ENCODE data around the gene ELK4.

Gene ELK4

DNA sequence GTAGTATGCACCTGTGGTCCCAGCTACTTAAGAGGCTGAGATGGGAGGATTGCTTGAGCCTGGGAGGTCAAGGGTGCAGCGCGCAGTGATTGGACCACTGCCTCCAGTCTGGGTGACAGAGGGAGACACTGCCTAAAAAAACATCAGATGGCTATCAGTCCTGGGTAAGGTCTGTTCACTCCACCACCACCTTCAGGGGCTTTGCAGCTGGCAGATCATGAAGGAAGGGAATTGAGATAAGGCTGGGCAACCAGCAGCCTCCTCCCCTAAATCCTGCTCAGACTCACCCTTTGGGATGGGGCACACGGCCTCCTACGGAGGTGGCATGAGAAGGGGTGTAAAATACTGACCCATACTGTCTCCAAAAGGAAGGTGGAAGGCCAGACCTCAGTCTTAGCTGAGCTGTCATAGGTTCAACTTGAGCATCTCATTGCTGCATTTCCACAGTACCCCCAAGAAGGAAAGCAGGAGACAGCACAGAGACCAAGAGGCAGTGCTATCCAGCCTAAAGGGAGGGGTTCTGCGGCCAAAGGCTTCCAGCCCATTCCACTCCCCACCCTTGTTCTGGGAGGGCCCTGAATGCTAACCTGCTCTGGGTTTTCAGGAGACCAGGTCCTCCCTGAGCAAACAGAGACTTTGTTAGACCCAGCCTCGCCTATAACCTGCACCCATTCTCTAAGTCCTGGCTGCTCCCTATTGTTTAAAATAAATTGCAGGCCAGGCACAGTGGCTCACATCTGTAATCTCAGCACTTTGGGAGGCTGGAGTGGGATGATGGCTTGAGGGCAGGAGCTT is 34.8 kb upstream of the ELK4 start:
- H3K9ac ChIP-seq (ENCODE audit: low read length): no peak overlapping the region
- no peak overlapping the region for H3K4me2 ChIP-seq (ENCODE audit: low read depth, low read length)
- H3K27me3 ChIP-seq (replicated peaks; ENCODE audit: insufficient read depth, low read length): peaks cover 90% of the 10 kb centered on the region

DNA sequence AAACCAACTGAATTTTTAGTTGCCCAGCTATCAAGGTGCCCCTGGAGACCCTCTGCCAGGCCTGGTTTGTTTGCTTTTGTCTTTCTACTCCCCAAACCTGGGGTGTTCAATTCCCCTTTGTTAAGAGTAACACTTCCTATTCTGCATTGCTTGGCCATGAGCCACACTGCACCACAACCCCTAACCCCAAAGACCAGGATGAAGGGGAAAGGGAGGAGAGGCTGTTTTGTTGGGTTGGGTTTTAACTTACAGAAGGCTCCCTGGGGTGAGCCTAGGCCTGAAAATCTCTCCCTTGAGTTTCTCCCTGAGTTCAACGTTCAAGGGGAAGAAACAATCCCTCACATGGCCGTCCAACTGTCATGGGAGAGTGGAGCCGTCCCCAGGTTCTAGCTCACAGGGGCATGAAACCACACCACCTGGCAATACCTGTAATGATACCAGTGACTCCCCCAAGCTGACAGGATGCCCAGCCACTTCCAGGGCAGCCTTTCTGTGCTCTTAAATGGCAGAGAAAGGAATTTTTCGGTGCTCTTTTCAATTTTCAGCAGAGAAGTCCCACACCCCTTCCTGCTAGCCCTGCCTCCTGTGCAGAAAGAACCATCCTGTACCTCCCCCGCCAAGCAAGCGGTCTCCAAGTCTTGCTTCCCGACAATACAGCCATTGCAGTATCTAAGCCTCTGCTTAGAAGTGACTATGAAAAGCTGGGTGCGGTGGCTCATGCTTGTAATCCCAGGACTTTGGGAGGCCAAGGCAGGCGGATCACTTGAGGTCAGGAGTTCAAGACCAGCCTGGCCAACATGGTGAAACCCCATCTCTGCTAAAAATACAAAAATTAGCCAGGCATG is 33.6 kb upstream of the ELK4 start:
- Histone ChIP-seq H3K4me3 (ENCODE audit: low read length) (no peak overlapping the region), H3K27me3 (replicated peaks; ENCODE audit: insufficient read depth, low read length) (peaks cover 93% of the 10 kb centered on the region), H2AFZ (ENCODE audit: low read length) (no peak overlapping the region), H3K9me3 (replicated peaks; ENCODE audit: insufficient read depth, low read length) (no peaks in the 10 kb centered on the region), H3K79me2 (ENCODE audit: low read length) (no peaks in the 10 kb centered on the region), H3K4me1 (ENCODE audit: low read length) (no peaks in the 10 kb centered on the region), H3K9me2 (replicated peaks; ENCODE audit: insufficient read depth, low read length) (no peaks in the 10 kb centered on the region), H3K27ac (ENCODE audit: low read length) (no peak overlapping the region), H3K36me3 (replicated peaks; ENCODE audit: insufficient read depth, low read length) (no peaks in the 10 kb centered on the region), H3K9ac (ENCODE audit: low read length) (no peak overlapping the region), H4K20me1 (ENCODE audit: insufficient read depth, low read length) (no peaks in the 10 kb centered on the region), H3K4me2 (ENCODE audit: low read depth, low read length) (no peak overlapping the region), H3F3A (ENCODE audit: insufficient read depth, low read length) (no peaks in the 10 kb centered on the region)
- DNase-seq: no peak
- TF ChIP-seq, protein P1, sequence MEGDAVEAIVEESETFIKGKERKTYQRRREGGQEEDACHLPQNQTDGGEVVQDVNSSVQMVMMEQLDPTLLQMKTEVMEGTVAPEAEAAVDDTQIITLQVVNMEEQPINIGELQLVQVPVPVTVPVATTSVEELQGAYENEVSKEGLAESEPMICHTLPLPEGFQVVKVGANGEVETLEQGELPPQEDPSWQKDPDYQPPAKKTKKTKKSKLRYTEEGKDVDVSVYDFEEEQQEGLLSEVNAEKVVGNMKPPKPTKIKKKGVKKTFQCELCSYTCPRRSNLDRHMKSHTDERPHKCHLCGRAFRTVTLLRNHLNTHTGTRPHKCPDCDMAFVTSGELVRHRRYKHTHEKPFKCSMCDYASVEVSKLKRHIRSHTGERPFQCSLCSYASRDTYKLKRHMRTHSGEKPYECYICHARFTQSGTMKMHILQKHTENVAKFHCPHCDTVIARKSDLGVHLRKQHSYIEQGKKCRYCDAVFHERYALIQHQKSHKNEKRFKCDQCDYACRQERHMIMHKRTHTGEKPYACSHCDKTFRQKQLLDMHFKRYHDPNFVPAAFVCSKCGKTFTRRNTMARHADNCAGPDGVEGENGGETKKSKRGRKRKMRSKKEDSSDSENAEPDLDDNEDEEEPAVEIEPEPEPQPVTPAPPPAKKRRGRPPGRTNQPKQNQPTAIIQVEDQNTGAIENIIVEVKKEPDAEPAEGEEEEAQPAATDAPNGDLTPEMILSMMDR (IDR thresholded peaks at IDR 0.05; ENCODE audit: low read length): no peak
- TF ChIP-seq EZH2phosphoT487 (IDR thresholded peaks at IDR 0.05; ENCODE audit: low read length): no peak
- no peak for TF ChIP-seq EZH2 (optimal IDR thresholded peaks at IDR 0.05; ENCODE audit: low read depth, low read length)

More for the DNA sequence above, 34.8 kb upstream of the ELK4 start:
- Histone ChIP-seq H3K4me1 (ENCODE audit: low read length) (peaks cover 8% of the 10 kb centered on the region), H3F3A (ENCODE audit: insufficient read depth, low read length) (peaks cover 7% of the 10 kb centered on the region), H3K9me3 (replicated peaks; ENCODE audit: insufficient read depth, low read length) (no peaks in the 10 kb centered on the region), H3K27ac (ENCODE audit: low read length) (no peak overlapping the region), H2AFZ (ENCODE audit: low read length) (no peak overlapping the region), H3K4me3 (ENCODE audit: low read length) (no peak overlapping the region), H3K79me2 (ENCODE audit: low read length) (no peaks in the 10 kb centered on the region), H3K9me2 (replicated peaks; ENCODE audit: insufficient read depth, low read length) (no peaks in the 10 kb centered on the region), H3K36me3 (replicated peaks; ENCODE audit: insufficient read depth, low read length) (no peaks in the 10 kb centered on the region), H4K20me1 (ENCODE audit: insufficient read depth, low read length) (0 out of 2 replicates have a peak, but pooled peaks cover 2% of the 10 kb centered on the region)
- no peak for DNase-seq
- no peak for TF ChIP-seq EZH2phosphoT487 (IDR thresholded peaks at IDR 0.05; ENCODE audit: low read length)
- TF ChIP-seq EZH2 (optimal IDR thresholded peaks at IDR 0.05; ENCODE audit: low read depth, low read length): no peak
- TF ChIP-seq, protein P1 (IDR thresholded peaks at IDR 0.05; ENCODE audit: low read length): no peak

DNA sequence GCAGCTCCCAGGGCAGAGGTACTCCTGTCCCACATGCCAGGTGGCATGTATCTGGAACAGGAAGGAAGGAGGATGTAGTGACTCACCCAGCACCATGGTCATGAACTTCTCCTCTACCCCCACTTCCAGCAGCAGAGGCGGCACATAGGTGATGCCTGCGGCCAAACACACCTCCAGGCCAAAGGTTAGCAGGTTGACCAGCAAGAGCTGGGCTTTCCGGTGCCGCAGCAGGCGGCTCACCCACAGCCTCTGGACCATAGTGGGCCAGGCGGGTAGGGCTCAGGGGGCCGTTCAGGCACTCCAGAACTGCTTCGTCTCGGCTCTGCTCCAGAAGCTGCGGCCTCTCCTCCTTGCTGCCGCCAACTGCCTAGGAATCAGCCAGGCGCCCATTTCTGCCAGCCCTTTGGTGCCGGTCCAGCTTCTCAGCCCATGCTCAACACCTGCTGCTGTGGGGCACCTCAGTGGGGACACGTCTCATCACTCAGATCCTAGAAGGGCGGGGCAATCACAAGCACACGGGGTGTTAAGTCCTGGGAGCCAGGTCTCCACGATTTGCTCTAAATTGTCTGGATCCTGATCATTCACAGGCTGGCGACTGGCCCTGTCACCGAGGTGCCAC is 32.7 kb upstream of the ELK4 start:
- no peak for DNase-seq
- no peaks in the 10 kb centered on the region for H3K9me3 ChIP-seq (replicated peaks; ENCODE audit: insufficient read depth, low read length)
- H3K9ac ChIP-seq (ENCODE audit: low read length): no peak overlapping the region
- no peaks in the 10 kb centered on the region for H3K4me1 ChIP-seq (ENCODE audit: low read length)
- TF ChIP-seq, protein P1 (IDR thresholded peaks at IDR 0.05; ENCODE audit: low read length): no peak
- no peak for TF ChIP-seq EZH2phosphoT487 (IDR thresholded peaks at IDR 0.05; ENCODE audit: low read length)
- TF ChIP-seq EZH2 (optimal IDR thresholded peaks at IDR 0.05; ENCODE audit: low read depth, low read length): no peak
- H2AFZ ChIP-seq (ENCODE audit: low read length): no peak overlapping the region
- no peak overlapping the region for H3K4me3 ChIP-seq (ENCODE audit: low read length)
- no peaks in the 10 kb centered on the region for H3K36me3 ChIP-seq (replicated peaks; ENCODE audit: insufficient read depth, low read length)
- H4K20me1 ChIP-seq (ENCODE audit: insufficient read depth, low read length): no peaks in the 10 kb centered on the region
- no peaks in the 10 kb centered on the region for H3F3A ChIP-seq (ENCODE audit: insufficient read depth, low read length)
- no peak overlapping the region for H3K27ac ChIP-seq (ENCODE audit: low read length)
- H3K79me2 ChIP-seq (ENCODE audit: low read length): no peaks in the 10 kb centered on the region
- no peak overlapping the region for H3K4me2 ChIP-seq (ENCODE audit: low read depth, low read length)
- peaks cover 93% of the 10 kb centered on the region for H3K27me3 ChIP-seq (replicated peaks; ENCODE audit: insufficient read depth, low read length)
- no peaks in the 10 kb centered on the region for H3K9me2 ChIP-seq (replicated peaks; ENCODE audit: insufficient read depth, low read length)

Measured in MM.1S (cell line).